ENCODE results near the gene PTTG2.

DNA sequence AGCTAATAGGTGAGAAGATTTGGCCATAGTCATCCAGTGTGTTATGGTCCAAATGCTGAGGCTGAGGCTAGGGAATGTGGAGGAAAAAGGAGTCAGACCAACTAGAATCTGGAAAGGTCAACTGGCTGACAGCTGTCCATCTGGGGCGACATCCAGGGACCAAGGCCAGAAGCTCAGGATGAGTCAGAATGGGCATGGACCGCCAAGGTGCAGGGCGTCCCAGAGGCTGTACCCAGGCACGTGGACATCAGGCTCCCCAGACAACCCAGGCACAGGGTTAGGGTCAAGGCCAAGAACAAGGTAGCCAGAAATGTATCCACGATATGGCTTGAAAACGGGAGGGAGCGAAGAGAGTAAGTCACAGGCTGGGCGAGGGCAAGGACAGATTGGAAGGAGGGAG lies 26.1 kb upstream of the PTTG2 start:
- TF ChIP-seq, protein P1, sequence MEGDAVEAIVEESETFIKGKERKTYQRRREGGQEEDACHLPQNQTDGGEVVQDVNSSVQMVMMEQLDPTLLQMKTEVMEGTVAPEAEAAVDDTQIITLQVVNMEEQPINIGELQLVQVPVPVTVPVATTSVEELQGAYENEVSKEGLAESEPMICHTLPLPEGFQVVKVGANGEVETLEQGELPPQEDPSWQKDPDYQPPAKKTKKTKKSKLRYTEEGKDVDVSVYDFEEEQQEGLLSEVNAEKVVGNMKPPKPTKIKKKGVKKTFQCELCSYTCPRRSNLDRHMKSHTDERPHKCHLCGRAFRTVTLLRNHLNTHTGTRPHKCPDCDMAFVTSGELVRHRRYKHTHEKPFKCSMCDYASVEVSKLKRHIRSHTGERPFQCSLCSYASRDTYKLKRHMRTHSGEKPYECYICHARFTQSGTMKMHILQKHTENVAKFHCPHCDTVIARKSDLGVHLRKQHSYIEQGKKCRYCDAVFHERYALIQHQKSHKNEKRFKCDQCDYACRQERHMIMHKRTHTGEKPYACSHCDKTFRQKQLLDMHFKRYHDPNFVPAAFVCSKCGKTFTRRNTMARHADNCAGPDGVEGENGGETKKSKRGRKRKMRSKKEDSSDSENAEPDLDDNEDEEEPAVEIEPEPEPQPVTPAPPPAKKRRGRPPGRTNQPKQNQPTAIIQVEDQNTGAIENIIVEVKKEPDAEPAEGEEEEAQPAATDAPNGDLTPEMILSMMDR (IDR thresholded peaks at IDR 0.05; ENCODE audit: low read depth, low read length, poor library complexity, severe bottlenecking): no peak
- no peak for TF ChIP-seq EZH2phosphoT487 (IDR thresholded peaks at IDR 0.05; ENCODE audit: borderline replicate concordance, low read length)

All from DOHH2 (cell line).